H9 (cell line): Measurements from ENCODE around the gene DNAJB5. TPM values are rescaled to one million over a fixed set of nuclear protein-coding genes. Genes with fewer than 3 reads are reported as not detected.

Experiments used
- DNase-seq: peaks from one replicate; pipeline ENCODE4 v3.0.0-alpha.2; 2017
- H2AFZ ChIP-seq: one replicate; pipeline ENCODE4 v1.6.1; 2013; ENCODE audit warnings: mild to moderate bottlenecking, low read length, control low read depth, moderate library complexity
- H2AK5ac ChIP-seq: 2 replicates; pipeline ENCODE4 v1.6.1; 2013; ENCODE audit warnings: low read length, control low read depth, mixed read lengths; ENCODE audit not compliant: insufficient read length
- H2BK120ac ChIP-seq: one replicate; pipeline ENCODE4 v1.6.1; 2013; ENCODE audit warnings: low read depth, mild to moderate bottlenecking, low read length, control low read depth, inconsistent platforms; ENCODE audit not compliant: poor library complexity, severe bottlenecking
- H2BK12ac ChIP-seq: 2 replicates; pipeline ENCODE4 v1.6.1; 2013; ENCODE audit warnings: low read length, control low read depth, mixed read lengths, low read depth; ENCODE audit not compliant: insufficient read length
- H2BK15ac ChIP-seq: 2 replicates; pipeline ENCODE4 v1.6.1; 2013; ENCODE audit warnings: low read depth, low read length, control low read depth
- H2BK20ac ChIP-seq: one replicate; pipeline ENCODE4 v1.6.1; 2013; ENCODE audit warnings: low read depth, mild to moderate bottlenecking, low read length, control low read depth, inconsistent platforms; ENCODE audit not compliant: poor library complexity, severe bottlenecking
- H2BK5ac ChIP-seq: 2 replicates; pipeline ENCODE4 v1.6.1; 2013; ENCODE audit warnings: low read length, control low read depth, mixed read lengths; ENCODE audit not compliant: insufficient read length
- H3K14ac ChIP-seq: 2 replicates; pipeline ENCODE4 v1.6.1; 2013; ENCODE audit warnings: low read length, control low read depth; ENCODE audit not compliant: insufficient read depth
- H3K18ac ChIP-seq: 2 replicates; pipeline ENCODE4 v1.6.1; 2013; ENCODE audit warnings: low read depth, mild to moderate bottlenecking, mixed read lengths, low read length, control low read depth; ENCODE audit not compliant: insufficient read length
- H3K23ac ChIP-seq: 2 replicates; pipeline ENCODE4 v1.6.1; 2013; ENCODE audit warnings: low read length, control low read depth, mixed read lengths, low read depth; ENCODE audit not compliant: insufficient read length
- H3K23me2 ChIP-seq: 2 replicates; pipeline ENCODE4 v1.6.1; 2013; ENCODE audit warnings: low read depth, mild to moderate bottlenecking, mixed read lengths, low read length, control low read depth; ENCODE audit not compliant: insufficient read length, poor library complexity, severe bottlenecking
- H3K27ac ChIP-seq: 2 replicates; pipeline ENCODE4 v1.5.1; 2013; ENCODE audit warnings: low read length, control low read depth, mixed read lengths, low read depth; ENCODE audit not compliant: insufficient read length
- H3K27me3 ChIP-seq: 2 replicates; pipeline ENCODE4 v1.6.1; 2013; ENCODE audit warnings: low read length, control low read depth, inconsistent platforms; ENCODE audit not compliant: insufficient read depth
- H3K4ac ChIP-seq: 2 replicates; pipeline ENCODE4 v1.6.1; 2013; ENCODE audit warnings: low read depth, mild to moderate bottlenecking, control low read depth, inconsistent platforms, low read length, moderate library complexity
- H3K4me1 ChIP-seq: 2 replicates; pipeline ENCODE4 v1.6.1; 2013; ENCODE audit warnings: low read length, control low read depth, inconsistent platforms; ENCODE audit not compliant: insufficient read depth
- H3K4me2 ChIP-seq: 2 replicates; pipeline ENCODE4 v1.6.1; 2013; ENCODE audit warnings: low read length, control low read depth, mixed read lengths; ENCODE audit not compliant: insufficient read length, insufficient read depth
- H3K56ac ChIP-seq: 2 replicates; pipeline ENCODE4 v1.6.1; 2013; ENCODE audit warnings: low read depth, mild to moderate bottlenecking, mixed read lengths, low read length, control low read depth; ENCODE audit not compliant: insufficient read length
- H3K79me1 ChIP-seq: 2 replicates; pipeline ENCODE4 v1.6.1; 2013; ENCODE audit warnings: low read depth, mild to moderate bottlenecking, moderate library complexity, low read length, control low read depth, inconsistent platforms; ENCODE audit not compliant: insufficient read depth, poor library complexity, severe bottlenecking
- H3K79me2 ChIP-seq: 2 replicates; pipeline ENCODE4 v1.6.1; 2013; ENCODE audit warnings: low read length, control low read depth, inconsistent platforms; ENCODE audit not compliant: insufficient read depth
- H3K9ac ChIP-seq: 2 replicates; pipeline ENCODE4 v1.6.1; 2013; ENCODE audit warnings: low read length, control low read depth, mixed read lengths; ENCODE audit not compliant: insufficient read length; ENCODE audit errors: extremely low read depth
- H3K9me3 ChIP-seq: one replicate; pipeline ENCODE4 v1.6.1; 2013; ENCODE audit warnings: low read depth, low read length, inconsistent platforms; ENCODE audit not compliant: control insufficient read depth
- H3T11ph ChIP-seq: one replicate; pipeline ENCODE4 v1.6.1; 2013; ENCODE audit warnings: mild to moderate bottlenecking, low read length, control low read depth, inconsistent platforms
- H4K20me1 ChIP-seq: one replicate; pipeline ENCODE4 v1.6.1; 2013; ENCODE audit not compliant: control insufficient read depth, insufficient read length, insufficient read depth
- H4K5ac ChIP-seq: 2 replicates; pipeline ENCODE4 v1.6.1; 2013; ENCODE audit warnings: low read depth, mild to moderate bottlenecking, mixed read lengths, low read length, control low read depth; ENCODE audit not compliant: insufficient read length
- H4K8ac ChIP-seq: replicated peaks from 2 replicates; pipeline ENCODE4 v1.6.1; 2013; ENCODE audit warnings: low read length, control low read depth, mixed read lengths, low read depth; ENCODE audit not compliant: insufficient read length
- H4K91ac ChIP-seq: 2 replicates; pipeline ENCODE4 v1.6.1; 2013; ENCODE audit warnings: low read depth, mild to moderate bottlenecking, moderate library complexity, mixed read lengths, low read length, control low read depth; ENCODE audit not compliant: insufficient read length
- H3K27ac Mint-ChIP-seq, 3 experiments: 2 replicates in 2 of 3; 3 replicates in 1 of 3; pipeline ENCODE4 v1.8.0; 2020 to 2021; ENCODE audit warnings: mixed read lengths in 3 of 3, mild to moderate bottlenecking in 1 of 3, moderate library complexity in 1 of 3
- H3K27me3 Mint-ChIP-seq: 2 replicates; pipeline ENCODE4 v1.8.0; 2021; ENCODE audit warnings: low read depth, mild to moderate bottlenecking, moderate library complexity, mixed read lengths
- H3K36me3 Mint-ChIP-seq, 3 experiments: 2 replicates in 2 of 3; 3 replicates in 1 of 3; pipeline ENCODE4 v1.8.0; 2020 to 2021; ENCODE audit warnings: low read depth in 3 of 3, mixed read lengths in 3 of 3; ENCODE audit not compliant: insufficient read depth in 1 of 3
- H3K4me1 Mint-ChIP-seq, 2 experiments: 2 replicates each; pipeline ENCODE4 v1.8.0; 2020; ENCODE audit warnings: mixed read lengths in 2 of 2
- H3K4me3 Mint-ChIP-seq, 2 experiments: 2 replicates in 1 of 2; 3 replicates in 1 of 2; pipeline ENCODE4 v1.8.0; 2020 to 2021; ENCODE audit warnings: mild to moderate bottlenecking in 2 of 2, mixed read lengths in 2 of 2, moderate library complexity in 1 of 2
- H3K9me3 Mint-ChIP-seq, 2 experiments: 2 replicates in 1 of 2; 3 replicates in 1 of 2; pipeline ENCODE4 v1.8.0; 2020; ENCODE audit warnings: mild to moderate bottlenecking in 2 of 2, mixed read lengths in 2 of 2, moderate library complexity in 1 of 2
- CTCF ChIP-seq: fragments of 200-600 bp; sonication (generic); conservative IDR thresholded peaks from 3 replicates; pipeline ENCODE4 v1.8.0; 2021; ENCODE audit warnings: antibody characterized with exemption, mild to moderate bottlenecking
- WGBS: extraction: QIAGEN DNeasy Blood & Tissue Kit; methylation state at CpG from one replicate; pipeline ENCODE4 v1.1.7; 2013; ENCODE audit warnings: missing lambda C conversion rate, low lambda C conversion rate, mixed read lengths; ENCODE audit not compliant: insufficient read length; ENCODE audit errors: extremely low coverage; 5-methylcytosine and 5-hydroxymethylcytosine counted together
- total RNA-seq: library from RNA; stranded (reverse); gene quantifications from 2 replicates; pipeline ENCODE4 v1.2.1, GENCODE V29; 2021

The DNAJB5 gene
- total RNA-seq, 1 experiment from 2014 or later, result 38.9 TPM

DNA sequence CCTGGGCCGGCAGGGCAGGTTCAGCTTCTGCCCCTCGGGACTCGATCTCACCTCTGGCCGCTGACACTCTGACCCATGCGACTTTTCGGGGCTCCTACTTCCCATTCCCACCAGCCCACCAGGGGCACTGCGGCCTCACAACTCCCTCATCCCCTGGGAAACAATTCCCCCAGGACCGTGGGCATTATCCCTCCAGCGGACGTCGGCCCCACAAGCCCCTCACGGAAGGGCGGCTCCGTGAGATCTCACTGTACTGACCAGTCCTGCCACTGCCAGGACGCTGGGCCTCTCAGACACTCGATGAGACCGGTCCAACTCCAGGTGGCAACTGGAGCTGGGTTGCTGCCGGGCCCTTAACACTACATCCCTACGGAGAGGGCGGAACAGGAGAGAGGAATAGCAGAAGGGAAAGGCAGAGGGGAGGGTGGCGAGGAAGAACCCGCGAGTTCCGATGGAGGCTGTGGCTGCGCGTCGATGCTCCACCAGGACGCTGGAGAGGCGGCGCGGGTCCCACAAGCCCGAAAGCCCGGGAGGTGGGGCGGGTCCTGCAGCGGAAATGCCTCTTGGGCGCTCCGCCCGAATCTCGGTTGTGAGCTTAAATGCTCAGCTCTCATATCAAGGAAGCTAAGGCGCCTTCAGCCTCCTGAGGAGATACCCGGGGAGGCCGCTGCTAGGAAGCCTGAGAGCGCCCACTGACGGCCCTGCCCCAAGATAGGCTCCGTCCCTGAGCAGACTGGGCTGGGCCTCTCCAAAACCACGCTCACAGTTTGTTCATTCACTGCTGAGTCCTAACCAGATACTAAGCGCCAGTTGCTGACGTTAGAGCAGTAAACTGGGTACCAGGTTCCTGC is 46.5 kb downstream of the DNAJB5 start:
- no CpG with 5 or more reads among the region's 48 CpGs for WGBS
- H3K27me3 Mint-ChIP-seq, result no peaks in the 10 kb centered on the region
- Histone ChIP-seq H3K79me1 (no peaks in the 10 kb centered on the region), H3K4me1 (no peaks in the 10 kb centered on the region), H3K18ac (no peak overlapping the region), H4K91ac (no peak overlapping the region), H3K27ac (no peak overlapping the region), H2AFZ (no peak overlapping the region), H2AK5ac (no peak overlapping the region), H2BK5ac (no peak overlapping the region), H3K23me2 (no peaks in the 10 kb centered on the region), H3T11ph (no peak overlapping the region), H3K23ac (no peak overlapping the region), H2BK20ac (no peak overlapping the region), H3K79me2 (no peaks in the 10 kb centered on the region), H4K8ac (no peak overlapping the region), H3K9ac (no peak overlapping the region), H3K56ac (no peak overlapping the region), H3K4ac (no peak overlapping the region), H3K9me3 (no peaks in the 10 kb centered on the region), H3K27me3 (no peaks in the 10 kb centered on the region), H3K4me2 (no peak overlapping the region), H4K5ac (no peak overlapping the region), H3K14ac (no peak overlapping the region; the same call in 1 of the 2 replicates), H2BK15ac (no peak overlapping the region), H2BK12ac (no peak overlapping the region), H4K20me1 (no peaks in the 10 kb centered on the region), H2BK120ac (no peak overlapping the region)
- TF ChIP-seq CTCF, result no peak
- no peak overlapping the region for H3K4me3 Mint-ChIP-seq
- peak overlapping the region in 1 of 3 experiments; percentile 49; a peak in 2 of 7 replicates for H3K27ac Mint-ChIP-seq
- DNase-seq, result peak; percentile 75
- H3K9me3 Mint-ChIP-seq, result no peaks in the 10 kb centered on the region; a peak in 2 of 5 replicates
- H3K36me3 Mint-ChIP-seq, result peaks cover under 1 to 6% (median 4%) of the 10 kb centered on the region in 3 experiments; a peak in 5 of 7 replicates
- peaks cover 2 to 3% of the 10 kb centered on the region in 2 experiments; a peak in 1 of 4 replicates for H3K4me1 Mint-ChIP-seq
